GM12864 (cell line): ENCODE results near the gene ZFX.

ENCODE experiments used
- DNase-seq: peaks from one replicate; pipeline ENCODE4 v3.0.0-alpha.2; 2011; ENCODE audit warnings: low read depth
- H3K4me3 ChIP-seq: 2 replicates; pipeline ENCODE4 v1.5.1; 2011; ENCODE audit warnings: mild to moderate bottlenecking, low read depth, low read length, control low read depth
- CTCF ChIP-seq: IDR thresholded peaks from 2 replicates; pipeline ENCODE4 v1.5.1; 2011; ENCODE audit warnings: low read depth, mild to moderate bottlenecking, moderate library complexity, low read length, control low read depth, inconsistent platforms; ENCODE audit errors: missing control alignments

Gene ZFX

GRCh38 chrX:24149351-24150050, at the start of gene ZFX:
ZFX (plus strand) TSS chrX:24149729; CDS start chrX:24172743, 23,014 bp downstream.
- DNase-seq, result no peak
- H3K4me3 ChIP-seq, result peak within 1 kb of the TSS; percentile 78
- TF ChIP-seq CTCF, result no peak

GRCh38 chrX:24100713-24101112, 48.8 kb upstream of the ZFX start:
- no peak for DNase-seq
- no peak overlapping the region for H3K4me3 ChIP-seq
- TF ChIP-seq CTCF, result no peak

GRCh38 chrX:24110069-24110468, 39.5 kb upstream of the ZFX start:
- TF ChIP-seq CTCF, result no peak
- DNase-seq, result no peak
- H3K4me3 ChIP-seq, result no peak overlapping the region

- DNase-seq, result no peak
- no peak overlapping the region for H3K4me3 ChIP-seq
- no peak for TF ChIP-seq CTCF
Observed at GRCh38 chrX:24113181-24113580, 36.3 kb upstream of the ZFX start.

GRCh38 chrX:24117258-24117657, 32.3 kb upstream of the ZFX start:
- TF ChIP-seq CTCF, result no peak
- H3K4me3 ChIP-seq, result no peak overlapping the region
- no peak for DNase-seq

- no peak for TF ChIP-seq CTCF
- no peak for DNase-seq
Observed at GRCh38 chrX:24124244-24124799, 25.2 kb upstream of the ZFX start.

More at GRCh38 chrX:24124244-24124799, 25.2 kb upstream of the ZFX start:
- no peak overlapping the region for H3K4me3 ChIP-seq
